Breast epithelium (tissue), 4 donors: ENCODE data around the gene CATSPER4. TPM values are rescaled to one million over a fixed set of nuclear protein-coding genes. Genes with fewer than 3 reads are reported as not detected.

ENCODE experiments used
- DNase-seq, 2 donors: peaks; one replicate each; pipeline ENCODE4 v3.0.0-alpha.2; 2019; ENCODE audit warnings: low spot score in 2 of 2
- H3K27ac ChIP-seq, 2 donors: fragments of 200-600 bp; sonication (generic) in 1 of 2; one replicate each; pipeline ENCODE4 v1.5.1; 2016 to 2019; ENCODE audit warnings: mild to moderate bottlenecking in 1 of 2
- H3K27me3 ChIP-seq, 2 donors: fragments of 200-600 bp; sonication (generic) in 1 of 2; one replicate each; pipeline versions ENCODE4 v1.5.1 to v1.6.0; 2017 to 2019; ENCODE audit warnings: control low read depth in 1 of 2, mild to moderate bottlenecking in 1 of 2
- H3K36me3 ChIP-seq: fragments of 200-600 bp; one replicate; pipeline ENCODE4 v1.5.1; 2019
- H3K4me1 ChIP-seq, 2 donors: fragments of 200-600 bp; sonication (generic); one replicate each; pipeline ENCODE4 v1.5.1; 2016 to 2019; ENCODE audit warnings: control low read depth in 1 of 2
- H3K4me3 ChIP-seq, 3 donors: fragments of 200-600 bp; sonication (generic); 1 replicate in 2 of 3; 2 replicates in 1 of 3; pipeline ENCODE4 v1.5.1; 2016 to 2019; ENCODE audit warnings: mild to moderate bottlenecking in 3 of 3, moderate library complexity in 2 of 3
- H3K9me3 ChIP-seq, 2 donors: fragments of 200-600 bp; sonication (generic) in 1 of 2; one replicate each; pipeline ENCODE4 v1.5.1; 2016 to 2019; ENCODE audit warnings: control low read depth in 1 of 2
- CTCF ChIP-seq, 3 donors: fragments of 450-650 bp; IDR thresholded peaks; one replicate each; pipeline ENCODE4 v1.5.1; 2016 to 2017; ENCODE audit warnings: antibody characterized with exemption in 3 of 3, mild to moderate bottlenecking in 3 of 3, moderate library complexity in 3 of 3
- POLR2A ChIP-seq: fragments of 450-650 bp; IDR thresholded peaks from one replicate; pipeline ENCODE4 v1.6.1; 2016; ENCODE audit warnings: antibody characterized with exemption, mild to moderate bottlenecking, moderate library complexity
- POLR2AphosphoS5 ChIP-seq, 3 donors: sonication (generic); formaldehyde crosslinking; IDR thresholded peaks; one replicate each; pipeline ENCODE4 v1.6.1; 2017; ENCODE audit warnings: antibody characterized with exemption in 3 of 3
- intact Hi-C: fragments of 100-400 bp; cut with DNase I; formaldehyde crosslinking; loops from one replicate; pipeline ENCODE4 v1.15.1; 2023; ENCODE audit warnings: low total_unique reads
- total RNA-seq, 3 donors: library from RNA; depleted of rRNA; stranded (reverse); fragments of >200 nt; gene quantifications; one replicate each; pipeline ENCODE4 v1.1.0, GENCODE V29; 2016

Gene CATSPER4
- total RNA-seq, 3 donors from 2014 or later: not detected

- intact Hi-C loops: no loop called here
- Histone ChIP-seq H3K4me3 (no peak overlapping the region), H3K4me1 (no peaks in the 10 kb centered on the region), H3K9me3 (no peaks in the 10 kb centered on the region), H3K27me3 (no peaks in the 10 kb centered on the region), H3K27ac (no peak overlapping the region), H3K36me3 (no peaks in the 10 kb centered on the region)
- TF ChIP-seq POLR2AphosphoS5 (IDR thresholded peaks at IDR 0.05) (no peak), CTCF (IDR thresholded peaks at IDR 0.05) (no peak), POLR2A (no peak)
- no peak for DNase-seq
Measured at GRCh38 chr1:26187882-26188281, 2.5 kb upstream of the CATSPER4 start.

GRCh38 chr1:26188477-26188876, 1.9 kb upstream of the CATSPER4 start:
- Histone ChIP-seq H3K27me3 (no peaks in the 10 kb centered on the region), H3K4me1 (no peaks in the 10 kb centered on the region), H3K4me3 (no peak overlapping the region), H3K27ac (no peak overlapping the region), H3K36me3 (no peaks in the 10 kb centered on the region), H3K9me3 (no peaks in the 10 kb centered on the region)
- TF ChIP-seq POLR2AphosphoS5 (IDR thresholded peaks at IDR 0.05) (no peak), POLR2A (no peak), CTCF (IDR thresholded peaks at IDR 0.05) (no peak)
- intact Hi-C loops: no loop called here
- DNase-seq: no peak

GRCh38 chr1:26189331-26189730, 1.1 kb upstream of the CATSPER4 start:
- no peak overlapping the region for H3K27ac ChIP-seq
- no peaks in the 10 kb centered on the region for H3K9me3 ChIP-seq
- H3K27me3 ChIP-seq: no peaks in the 10 kb centered on the region
- intact Hi-C loops: no loop called here
- no peaks in the 10 kb centered on the region for H3K36me3 ChIP-seq
- H3K4me3 ChIP-seq: no peak overlapping the region
- TF ChIP-seq POLR2AphosphoS5 (IDR thresholded peaks at IDR 0.05): no peak
- TF ChIP-seq CTCF (IDR thresholded peaks at IDR 0.05): no peak
- no peak for TF ChIP-seq POLR2A
- H3K4me1 ChIP-seq: no peaks in the 10 kb centered on the region
- DNase-seq: no peak

- H3K27ac ChIP-seq: no peak overlapping the region
- TF ChIP-seq POLR2A: no peak
- no peak for TF ChIP-seq CTCF (IDR thresholded peaks at IDR 0.05)
- TF ChIP-seq POLR2AphosphoS5 (IDR thresholded peaks at IDR 0.05): no peak
- DNase-seq: no peak
- no peak overlapping the region for H3K4me3 ChIP-seq
- intact Hi-C loops: no loop called here
- H3K9me3 ChIP-seq: no peaks in the 10 kb centered on the region
- no peaks in the 10 kb centered on the region for H3K4me1 ChIP-seq
- H3K27me3 ChIP-seq: no peaks in the 10 kb centered on the region
- no peaks in the 10 kb centered on the region for H3K36me3 ChIP-seq
Measured at GRCh38 chr1:26189751-26190275, 589 bp upstream of the CATSPER4 start.

GRCh38 chr1:26191739-26192138, 1.3 kb downstream of the CATSPER4 start:
- Histone ChIP-seq H3K27ac (no peak overlapping the region), H3K36me3 (no peaks in the 10 kb centered on the region), H3K9me3 (no peaks in the 10 kb centered on the region), H3K4me3 (no peak overlapping the region), H3K27me3 (no peaks in the 10 kb centered on the region), H3K4me1 (no peaks in the 10 kb centered on the region)
- intact Hi-C loops: no loop called here
- DNase-seq: no peak
- no peak for TF ChIP-seq POLR2A
- TF ChIP-seq CTCF (IDR thresholded peaks at IDR 0.05): no peak
- TF ChIP-seq POLR2AphosphoS5 (IDR thresholded peaks at IDR 0.05): no peak
